GM19395 (cell line): Measurements from ENCODE around the gene ACSM2B.
"Not testable (repeated sequence)": the region's sequence is repeated elsewhere in the genome, so short reads cannot be mapped to it uniquely, and the experiment has no call there.

Experiments
- ATAC-seq: cut with Tn5 transposase; IDR thresholded peaks from one replicate; pipeline ENCODE4 v1.9.1; 2021; ENCODE audit warnings: mild to moderate bottlenecking, moderate library complexity; ENCODE audit not compliant: unreplicated experiment

Gene ACSM2B

DNA sequence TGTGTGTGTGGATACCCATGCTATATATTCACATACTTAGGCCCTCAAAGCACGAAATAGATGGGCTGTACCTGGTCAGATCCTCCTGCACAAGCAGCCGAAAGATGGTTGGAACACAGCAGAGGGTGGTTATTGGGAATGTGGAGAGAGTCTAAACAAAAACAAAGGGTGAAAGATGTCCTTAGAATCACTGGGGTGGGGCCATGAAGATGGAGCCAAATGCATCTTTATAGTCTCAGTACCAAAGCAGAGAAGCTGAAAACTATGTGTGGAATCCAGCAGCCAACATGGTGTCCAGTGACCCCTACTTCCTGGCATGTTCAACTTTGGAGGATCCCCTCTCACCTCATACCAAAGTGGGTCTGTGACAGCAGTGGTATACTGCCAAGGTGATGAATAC lies 19.5 kb upstream of the ACSM2B start:
- ATAC-seq: not testable (repeated sequence)

DNA sequence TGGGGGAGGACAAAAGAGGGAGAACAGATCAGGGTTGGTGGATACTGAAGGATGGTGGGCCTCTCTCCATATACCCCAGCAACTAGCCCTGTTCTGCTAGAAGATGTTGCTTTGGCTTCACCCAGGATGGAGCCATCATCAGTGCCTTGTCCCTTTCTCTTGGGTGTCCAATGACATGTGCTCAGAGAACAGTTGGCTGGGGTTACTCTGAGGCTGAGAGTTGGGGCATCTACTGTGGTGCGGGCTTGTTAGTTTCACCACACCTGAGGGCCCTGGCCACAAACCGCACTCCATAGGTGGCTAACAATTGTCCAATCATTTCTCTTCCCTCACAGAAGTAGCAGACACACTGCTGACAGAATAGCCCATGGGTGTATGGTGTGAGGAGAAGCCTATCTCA lies 18.9 kb upstream of the ACSM2B start:
- not testable (repeated sequence) for ATAC-seq

DNA sequence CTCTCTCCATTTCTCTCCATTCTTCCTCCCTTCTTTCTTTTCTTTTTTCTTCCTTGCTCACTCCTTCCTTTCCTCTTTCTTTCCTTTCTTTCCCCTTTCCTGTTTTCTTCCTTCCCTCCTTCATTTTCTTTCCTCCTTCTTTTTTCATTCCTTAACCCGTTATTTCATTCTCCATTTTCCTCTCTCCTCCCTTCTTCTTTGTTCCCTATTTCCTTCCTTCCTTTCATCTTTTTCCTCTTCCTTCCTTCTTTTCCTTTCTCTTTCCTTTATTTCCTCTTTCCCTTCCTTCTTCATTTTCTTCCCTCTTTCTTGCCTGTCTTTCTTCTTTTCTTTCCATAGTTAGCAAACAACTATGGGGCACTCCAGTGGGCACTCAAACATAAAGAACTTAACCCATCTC lies 16.6 kb upstream of the ACSM2B start:
- ATAC-seq: not testable (repeated sequence)

DNA sequence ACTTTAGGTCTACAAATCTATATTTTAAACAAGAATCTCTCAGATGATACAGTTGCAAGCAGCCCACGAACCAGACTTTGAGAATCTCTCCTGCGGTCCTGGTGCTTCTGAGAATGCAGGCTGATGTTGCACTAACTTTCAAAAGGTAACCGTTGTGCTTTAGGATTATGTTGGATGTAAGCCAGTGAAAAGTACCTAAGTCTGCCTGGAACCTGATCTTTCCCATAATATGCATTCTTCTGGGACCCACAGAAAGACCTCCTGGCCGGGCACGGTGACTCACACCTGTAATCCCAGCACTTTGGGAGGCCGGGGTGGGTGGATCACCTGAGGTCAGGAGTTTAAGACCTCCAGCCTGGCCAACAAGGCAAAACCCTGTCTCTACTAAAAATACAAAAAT lies 13.3 kb upstream of the ACSM2B start:
- ATAC-seq: not testable (repeated sequence)

DNA sequence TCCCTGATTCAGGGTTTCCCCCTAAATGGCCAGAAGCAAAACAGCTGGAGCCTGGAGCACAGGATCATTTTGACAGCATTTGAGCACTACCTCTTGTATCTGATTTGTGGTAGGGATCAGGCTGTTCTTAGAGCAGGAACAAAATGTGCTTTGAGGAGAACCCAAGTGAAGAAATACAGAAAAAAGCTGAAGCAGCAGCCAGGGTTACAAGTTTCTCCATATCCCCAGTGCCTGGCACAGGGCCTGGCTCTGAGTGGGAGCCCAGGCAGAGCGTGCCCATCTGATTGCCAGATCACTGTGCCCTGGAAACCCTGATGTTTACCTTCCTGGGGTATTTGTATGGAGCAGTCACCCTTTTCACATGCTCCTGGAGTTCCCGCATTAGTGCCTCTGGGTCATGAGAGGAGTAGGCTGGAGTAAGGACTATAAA lies 11.5 kb upstream of the ACSM2B start:
- ATAC-seq: not testable (repeated sequence)

DNA sequence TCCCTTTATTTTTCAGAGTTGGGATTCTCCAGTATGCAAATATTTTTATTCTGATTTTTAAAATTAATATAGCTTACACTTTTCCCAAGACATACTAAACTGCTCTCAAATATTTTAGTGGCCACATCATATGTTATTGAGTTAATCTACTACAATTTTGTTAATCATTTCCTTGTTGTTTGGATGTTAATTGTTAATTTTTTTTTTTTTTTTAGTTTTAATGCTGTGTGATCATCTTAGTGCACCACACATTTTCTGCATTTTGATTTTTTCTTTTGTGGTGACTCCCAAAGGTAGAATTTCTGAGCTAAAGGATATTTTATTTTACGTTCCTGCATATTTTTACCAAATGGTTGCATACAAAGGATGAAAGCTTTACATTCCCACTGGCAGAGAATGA lies 10.5 kb upstream of the ACSM2B start:
- ATAC-seq: not testable (repeated sequence)

DNA sequence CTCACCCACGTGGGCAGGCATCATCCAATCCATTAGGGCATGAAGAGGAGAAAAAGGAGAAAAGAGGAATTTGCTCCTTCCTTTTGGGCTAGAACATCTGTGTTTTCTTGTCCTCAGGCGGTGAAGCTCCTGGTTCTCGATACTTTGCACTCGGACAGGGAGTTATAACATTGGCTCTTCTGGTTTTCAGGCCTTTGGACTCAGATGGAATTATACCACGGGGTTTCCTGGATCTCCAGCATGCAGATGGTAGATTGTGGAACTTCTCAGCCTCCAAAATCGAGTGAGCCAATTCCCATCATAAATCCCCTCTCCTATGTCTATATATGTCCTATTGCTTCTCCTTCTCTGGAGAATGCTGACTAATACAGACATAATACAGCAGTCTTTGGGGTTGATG lies 9.9 kb upstream of the ACSM2B start:
- ATAC-seq: not testable (repeated sequence)

DNA sequence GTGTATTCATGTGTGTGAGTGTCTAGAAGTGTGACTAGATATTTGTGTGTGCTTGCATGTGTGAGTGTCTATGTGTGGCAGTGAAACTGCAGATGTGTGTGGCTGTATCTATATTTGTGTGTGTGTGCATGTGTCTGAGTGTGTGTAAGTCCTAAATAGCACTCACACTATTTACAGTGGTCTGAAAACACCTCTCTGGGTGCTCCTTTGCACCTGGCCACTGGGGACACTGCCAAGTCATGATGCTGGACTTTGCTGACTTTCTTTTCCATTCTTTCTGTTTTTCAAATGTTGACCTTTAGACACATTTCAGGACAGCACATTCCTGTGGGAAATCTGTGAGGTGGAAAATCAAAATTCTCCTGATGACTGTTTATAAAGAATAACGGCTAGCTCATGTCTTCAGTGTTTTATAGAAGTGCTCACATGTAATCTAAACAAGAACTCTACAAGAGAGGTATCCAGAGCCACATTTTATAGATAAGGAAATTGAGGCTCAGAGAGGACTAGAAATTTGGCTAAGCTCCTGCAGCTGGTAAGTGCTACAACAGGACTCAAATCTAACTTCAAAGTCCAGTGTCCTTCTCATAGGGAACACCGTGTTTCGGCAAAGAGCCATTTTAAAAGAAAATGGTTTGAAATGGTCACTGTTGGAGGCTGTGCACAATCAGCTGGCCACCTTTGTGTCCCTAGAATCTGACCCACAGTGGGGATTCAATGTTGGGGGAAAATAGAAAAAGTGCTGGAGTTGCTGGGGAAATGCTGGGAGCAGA lies 4.5 kb upstream of the ACSM2B start:
- ATAC-seq: not testable (repeated sequence)

DNA sequence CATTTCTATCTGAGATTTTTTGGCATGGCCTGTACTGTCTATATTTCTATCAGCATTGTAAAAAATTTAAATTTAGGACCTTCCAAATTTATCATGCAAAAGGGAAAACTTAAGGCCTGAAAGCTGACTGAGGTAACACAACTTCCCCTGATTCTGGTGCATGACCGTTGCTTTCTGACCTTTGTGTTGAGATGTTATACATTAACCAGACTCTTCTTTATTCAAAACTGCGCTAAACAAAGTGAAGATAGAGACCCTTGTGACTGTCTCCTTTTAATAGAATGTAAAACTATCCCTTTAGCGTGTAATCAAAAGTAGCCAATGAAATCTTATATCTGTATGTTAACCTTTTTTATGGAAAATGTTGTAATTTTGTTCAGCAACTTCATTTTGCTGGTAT lies 1.9 kb upstream of the ACSM2B start:
- ATAC-seq: not testable (repeated sequence)

DNA sequence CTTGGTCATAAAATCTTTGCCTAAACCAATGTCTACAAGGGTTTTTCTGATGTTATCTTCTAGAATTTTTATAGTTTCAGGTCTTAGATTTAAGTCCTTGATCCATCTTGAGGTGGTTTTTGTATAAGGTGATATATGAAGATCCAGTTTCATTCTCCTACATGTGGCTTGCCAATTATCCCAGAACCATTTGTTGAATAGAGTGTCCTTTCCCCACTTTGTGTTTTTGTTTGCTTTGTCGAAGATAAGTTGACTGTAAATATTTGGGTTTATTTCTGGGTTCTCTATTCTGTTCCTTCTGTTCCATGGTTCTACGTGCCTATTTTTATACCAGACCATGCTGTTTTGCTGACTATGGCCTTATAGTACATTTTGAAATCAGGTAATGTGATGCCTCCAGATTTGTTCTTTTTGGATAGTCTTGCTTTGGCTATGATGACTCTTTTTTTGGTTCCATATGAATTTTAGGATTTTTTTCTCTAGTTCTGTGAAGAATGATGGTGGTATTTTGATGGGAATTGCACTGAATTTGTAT lies 7.0 kb downstream of the ACSM2B start:
- ATAC-seq: not testable (repeated sequence)

DNA sequence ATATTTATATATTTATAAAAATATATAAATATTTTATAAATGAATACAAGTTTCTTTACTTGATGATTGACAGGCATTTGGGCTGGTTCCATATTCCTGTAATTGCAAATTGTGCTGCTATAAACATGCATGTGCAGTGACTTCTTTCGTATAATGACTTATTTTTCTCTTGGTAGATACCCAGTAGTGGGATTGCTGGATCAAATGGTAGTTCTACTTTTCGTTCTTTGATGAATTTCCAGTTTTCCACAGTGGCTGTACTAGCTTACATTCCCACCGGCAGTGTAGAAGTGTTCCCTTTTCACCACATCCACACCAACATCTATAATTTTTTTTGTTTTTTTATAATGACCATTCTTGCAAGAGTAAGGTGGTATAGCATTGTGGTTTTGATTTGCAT lies 7.8 kb downstream of the ACSM2B start:
- ATAC-seq: no peak

DNA sequence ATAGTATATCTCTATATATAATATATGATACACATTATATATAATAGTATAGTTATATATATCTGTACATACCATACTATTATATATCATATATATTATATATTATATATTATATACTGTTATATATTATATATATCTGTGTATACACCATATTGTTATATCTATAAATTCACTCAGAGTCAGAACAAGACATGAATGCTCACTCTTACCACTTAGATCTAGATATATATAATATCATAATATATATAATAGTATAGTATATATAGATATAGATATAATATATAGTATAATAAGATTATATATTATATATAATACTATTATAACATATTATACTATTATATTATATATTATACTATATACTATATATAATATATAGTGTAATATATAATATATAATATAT lies 9.3 kb downstream of the ACSM2B start:
- no peak for ATAC-seq

DNA sequence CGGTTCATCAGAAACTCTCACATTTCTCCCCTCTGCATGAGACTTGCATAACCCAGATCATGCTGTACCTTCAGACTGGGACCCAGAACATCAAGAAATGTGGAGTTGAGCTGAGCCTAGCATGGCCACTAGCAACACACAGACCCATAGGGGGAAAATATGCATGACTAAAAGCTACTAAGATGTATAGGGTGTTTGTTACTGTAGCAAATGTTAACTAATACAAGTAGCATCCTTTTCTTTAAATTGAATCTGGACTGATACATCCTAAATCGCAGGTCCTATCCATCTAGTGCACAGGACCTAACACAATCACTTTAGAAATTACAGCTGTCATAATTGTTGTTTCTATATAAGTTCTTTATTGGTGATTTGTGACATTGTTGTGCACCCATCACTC lies 10.8 kb downstream of the ACSM2B start:
- not testable (repeated sequence) for ATAC-seq

DNA sequence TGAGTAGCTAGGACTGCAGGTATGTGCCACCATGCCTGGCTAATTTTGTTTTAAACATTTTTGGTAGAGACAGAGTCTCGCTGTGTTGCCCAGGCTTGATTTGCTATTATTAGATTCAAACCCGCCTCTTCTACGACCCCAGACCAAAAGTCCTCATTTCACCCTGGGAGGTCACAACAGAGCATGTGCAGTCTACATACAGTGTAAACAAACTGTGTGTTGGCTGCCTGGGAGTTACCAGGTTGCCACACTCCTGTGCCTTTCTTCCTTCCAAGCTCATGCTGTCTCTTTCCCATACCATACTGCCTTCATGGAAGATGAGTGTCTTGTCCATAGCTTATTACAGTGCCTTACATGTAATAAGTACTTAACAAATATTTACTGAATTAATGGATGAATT lies 11.9 kb downstream of the ACSM2B start:
- ATAC-seq: not testable (repeated sequence)

DNA sequence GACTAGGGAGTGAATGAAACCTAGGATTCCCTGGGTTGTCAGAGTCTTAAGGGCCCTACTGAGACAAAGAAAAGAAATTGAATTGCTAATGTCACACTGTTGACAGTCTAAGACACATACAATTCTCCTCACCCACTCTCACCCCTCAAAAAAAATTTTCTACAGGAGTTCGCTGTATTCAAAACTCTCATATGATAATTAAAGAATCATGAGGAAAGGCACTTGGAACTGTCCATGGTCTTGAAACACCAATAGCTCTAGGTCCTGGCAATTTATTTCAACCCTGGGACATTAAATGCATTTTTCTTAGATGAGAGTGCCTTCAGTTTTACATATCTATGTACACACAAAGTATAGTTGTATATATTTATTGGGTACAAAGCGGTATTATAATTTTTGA lies 20.5 kb downstream of the ACSM2B start:
- ATAC-seq: not testable (repeated sequence)

DNA sequence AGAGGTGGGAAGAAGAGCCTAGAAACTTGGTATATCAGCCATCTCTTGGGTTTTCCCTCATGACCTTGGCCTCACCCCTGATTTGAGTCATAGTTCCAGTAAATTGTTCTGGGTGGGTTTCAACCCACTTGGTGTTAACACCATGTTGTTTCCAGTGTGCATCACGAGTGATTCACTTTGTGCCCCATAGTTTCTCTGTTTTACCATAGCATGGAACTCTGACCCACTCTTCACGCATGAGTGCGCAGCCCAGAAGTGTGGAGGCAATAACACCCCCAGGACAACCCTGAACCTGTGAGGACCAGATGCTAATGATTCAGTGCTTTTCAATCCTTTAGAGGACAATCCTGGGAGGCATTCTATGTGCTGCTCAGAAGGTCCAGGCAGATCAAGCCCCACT lies 21.5 kb downstream of the ACSM2B start:
- ATAC-seq: not testable (repeated sequence)

DNA sequence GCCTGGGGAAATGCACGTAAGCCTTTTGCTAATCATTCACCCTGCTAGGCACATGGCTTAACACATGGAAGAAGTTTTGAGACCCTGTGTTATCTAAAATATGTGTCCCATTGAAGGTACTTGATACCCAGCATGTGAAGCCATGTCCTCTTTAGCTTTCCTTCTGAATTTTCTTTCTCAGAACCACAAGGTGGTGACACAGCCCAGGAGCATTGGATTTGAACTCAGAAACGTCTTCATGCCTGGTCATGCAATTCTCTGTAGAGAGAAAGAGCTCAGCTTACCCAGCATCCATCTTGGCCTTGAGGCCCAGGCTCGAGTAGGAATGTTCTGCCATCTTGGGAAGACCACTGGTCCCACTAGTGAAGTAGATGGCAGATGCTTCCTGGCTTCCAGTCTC lies 22.7 kb downstream of the ACSM2B start:
- ATAC-seq: not testable (repeated sequence)

DNA sequence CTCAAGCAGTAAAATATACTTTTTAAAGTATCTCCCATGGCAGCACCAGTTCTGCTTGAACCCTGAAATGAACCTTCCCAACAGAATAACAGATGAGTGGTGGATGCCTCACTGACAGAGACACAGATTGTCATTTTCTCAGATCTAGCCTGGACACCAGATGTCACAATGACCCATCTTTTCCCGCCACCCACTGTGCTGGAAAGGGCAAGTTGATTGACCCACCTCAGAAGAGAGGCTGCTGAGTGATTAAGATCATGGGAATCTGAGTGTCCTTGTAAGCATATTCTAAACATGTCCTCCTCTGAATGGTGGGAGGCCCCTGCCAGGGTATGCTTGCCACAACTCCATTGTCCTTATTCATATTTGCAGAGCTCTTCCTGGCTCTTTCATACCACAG lies 29.2 kb downstream of the ACSM2B start:
- ATAC-seq: not testable (repeated sequence)

DNA sequence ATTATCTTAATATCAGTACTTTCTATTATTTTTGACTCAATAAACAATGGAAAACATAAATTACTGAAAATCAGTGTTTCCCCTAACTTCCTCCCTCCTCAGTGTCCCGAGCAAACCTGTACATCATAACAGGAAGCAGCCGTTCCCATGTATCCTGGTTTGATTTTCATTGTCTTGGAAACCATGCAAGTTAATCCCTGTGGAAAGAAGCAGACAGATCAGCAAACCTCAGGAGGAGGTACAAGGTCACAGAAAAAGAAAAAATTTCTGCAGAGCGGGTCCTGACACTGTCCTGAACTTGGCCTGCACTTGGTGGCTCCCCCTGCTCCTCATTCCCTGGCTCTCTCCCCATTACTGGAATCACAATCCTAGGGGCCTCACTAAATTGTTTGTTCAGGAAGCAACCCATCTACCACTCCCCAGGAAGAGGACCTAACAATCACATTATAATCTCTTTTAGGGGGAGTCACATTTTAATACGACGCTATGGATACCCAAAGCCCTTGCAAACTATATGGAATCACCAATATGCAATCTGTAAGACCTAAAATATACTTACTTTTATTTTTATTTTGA lies 29.8 kb downstream of the ACSM2B start:
- not testable (repeated sequence) for ATAC-seq

DNA sequence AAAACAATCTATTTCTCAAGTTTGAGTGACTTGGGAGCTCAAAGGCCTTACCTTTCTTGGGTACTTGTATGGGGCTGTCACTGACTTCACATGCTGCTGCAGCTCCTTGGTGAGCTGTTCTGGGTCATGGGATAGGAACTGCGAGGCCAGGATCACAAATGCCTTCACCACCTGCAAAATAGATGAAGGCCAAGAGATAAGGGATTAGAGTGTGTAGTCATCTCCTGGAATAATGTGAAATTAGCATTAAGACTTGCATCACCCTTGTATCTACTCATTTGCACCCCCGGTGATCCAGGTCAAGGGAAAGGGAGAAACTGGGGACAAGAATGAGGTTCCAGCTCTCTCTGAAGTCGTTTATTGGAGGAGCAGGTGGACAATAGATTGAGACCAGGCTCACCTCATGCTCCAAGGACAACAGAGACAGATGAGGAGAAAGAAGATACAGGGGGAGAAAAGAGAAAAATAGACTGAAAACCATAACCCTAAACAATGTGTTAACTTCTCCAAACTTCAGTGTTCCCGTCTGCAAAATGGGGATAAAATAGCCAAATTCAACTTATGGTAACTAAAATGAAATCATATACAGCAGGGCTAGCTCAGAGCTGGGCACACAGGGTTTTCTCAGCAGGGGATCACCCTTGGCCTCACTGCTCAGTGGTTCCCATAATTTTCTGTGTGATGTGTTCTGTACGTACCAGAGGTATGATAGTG lies 35.4 kb downstream of the ACSM2B start:
- ATAC-seq: not testable (repeated sequence)

DNA sequence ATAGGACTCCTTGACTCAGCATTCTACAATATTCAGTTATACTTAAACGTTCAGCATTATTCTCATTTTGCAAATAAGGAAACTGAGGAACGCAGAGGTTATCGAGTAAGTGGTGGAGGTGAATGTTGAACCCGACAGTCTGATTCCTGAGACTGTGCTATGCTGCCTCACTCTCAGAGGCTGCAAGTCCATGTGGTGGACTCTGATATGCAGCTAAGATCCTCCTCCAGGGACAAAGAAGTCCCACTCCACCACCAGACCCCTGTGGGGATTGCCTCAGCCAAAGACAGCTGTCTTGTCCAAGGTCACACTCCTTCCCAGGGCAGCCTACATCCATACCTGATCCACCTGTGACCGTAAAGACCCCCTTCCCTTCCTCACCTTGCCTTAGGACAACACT lies 37.5 kb downstream of the ACSM2B start:
- no peak for ATAC-seq

DNA sequence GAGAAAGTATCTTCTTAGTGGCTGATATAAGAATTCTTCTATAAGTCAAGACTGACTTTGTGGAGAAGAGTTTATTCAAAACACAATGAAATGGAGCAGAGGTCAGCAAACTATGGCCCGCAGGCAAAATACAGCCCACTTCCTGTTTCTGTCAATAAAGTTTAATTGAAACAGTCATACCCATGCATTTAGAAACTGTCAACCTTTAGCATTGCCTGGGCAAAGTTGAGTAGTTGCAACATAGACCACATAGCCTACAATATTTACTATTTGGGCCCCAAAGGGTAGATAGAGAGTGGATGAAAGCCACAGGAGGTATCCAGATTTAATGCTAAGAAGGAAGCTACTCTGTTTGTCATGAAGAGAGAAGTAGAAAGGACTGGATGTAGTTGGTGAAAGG lies 38.0 kb downstream of the ACSM2B start:
- ATAC-seq: no peak
